Mesodermal cell (in vitro differentiated cells): ENCODE data around the gene SPOCK1.
"Not testable (repeated sequence)": the region's sequence is repeated elsewhere in the genome, so short reads cannot be mapped to it uniquely, and the experiment has no call there.

Source experiments
- H3K27ac ChIP-seq: 2 replicates; pipeline ENCODE4 v1.7.0; 2013; ENCODE audit warnings: mild to moderate bottlenecking, low read depth, low read length, moderate library complexity; ENCODE audit not compliant: severe bottlenecking
- H3K36me3 ChIP-seq: 2 replicates; pipeline ENCODE4 v1.7.1; 2013; ENCODE audit warnings: mild to moderate bottlenecking, low read length, moderate library complexity; ENCODE audit not compliant: control insufficient read depth, insufficient read depth
- H3K4me1 ChIP-seq: one replicate; pipeline ENCODE4 v1.7.1; 2013; ENCODE audit warnings: mild to moderate bottlenecking, low read length; ENCODE audit not compliant: insufficient read depth, control insufficient read depth, poor library complexity, severe bottlenecking
- H3K4me3 ChIP-seq: 2 replicates; pipeline ENCODE4 v1.7.0; 2013; ENCODE audit warnings: low read length, control low read depth, mild to moderate bottlenecking; ENCODE audit not compliant: insufficient read depth, poor library complexity, severe bottlenecking; ENCODE audit errors: extremely low read depth
- H3K9me3 ChIP-seq: 2 replicates; pipeline ENCODE4 v1.7.1; 2013; ENCODE audit warnings: mild to moderate bottlenecking, low read length, moderate library complexity; ENCODE audit not compliant: control insufficient read depth
- WGBS, 2 experiments: methylation state at CpG; one replicate each; pipeline ENCODE4 v1.1.5; 2013; ENCODE audit warnings: missing lambda C conversion rate in 2 of 2; ENCODE audit not compliant: insufficient coverage in 2 of 2; 5-methylcytosine and 5-hydroxymethylcytosine counted together

The SPOCK1 gene

GRCh38 chr5:137252512-137252911 is 246.6 kb downstream of the SPOCK1 start:
- H3K27ac ChIP-seq, result no peak overlapping the region
- 94 to 96% methylated on average over 2 of the region's 2 CpGs for WGBS, 2 experiments
- H3K4me3 ChIP-seq, result no peak overlapping the region
- no peaks in the 10 kb centered on the region for H3K4me1 ChIP-seq
- no peaks in the 10 kb centered on the region for H3K36me3 ChIP-seq
- H3K9me3 ChIP-seq, result no peaks in the 10 kb centered on the region

GRCh38 chr5:137250421-137250820 is 248.7 kb downstream of the SPOCK1 start:
- Histone ChIP-seq H3K4me3 (no peak overlapping the region), H3K27ac (no peak overlapping the region), H3K4me1 (no peaks in the 10 kb centered on the region), H3K9me3 (no peaks in the 10 kb centered on the region), H3K36me3 (no peaks in the 10 kb centered on the region)
- WGBS, 2 experiments, result 83 to 84% methylated on average over 4 to 5 of the region's 6 CpGs

GRCh38 chr5:137248527-137248926 is 250.6 kb downstream of the SPOCK1 start:
- no peaks in the 10 kb centered on the region for H3K9me3 ChIP-seq
- no peak overlapping the region for H3K27ac ChIP-seq
- no peaks in the 10 kb centered on the region for H3K4me1 ChIP-seq
- no peak overlapping the region for H3K4me3 ChIP-seq
- no peaks in the 10 kb centered on the region for H3K36me3 ChIP-seq
- WGBS, 2 experiments, result no CpG with 5 or more reads among the region's 3 CpGs

- WGBS, 2 experiments, result 90 to 100% methylated on average over 2 of the region's 2 CpGs
- Histone ChIP-seq H3K27ac (no peak overlapping the region), H3K9me3 (no peaks in the 10 kb centered on the region), H3K4me1 (no peaks in the 10 kb centered on the region), H3K4me3 (no peak overlapping the region), H3K36me3 (no peaks in the 10 kb centered on the region)
Observed at GRCh38 chr5:137245438-137245837, 253.7 kb downstream of the SPOCK1 start.

GRCh38 chr5:137240285-137240684 is 258.8 kb downstream of the SPOCK1 start:
- no peaks in the 10 kb centered on the region for H3K4me1 ChIP-seq
- no peaks in the 10 kb centered on the region for H3K9me3 ChIP-seq
- H3K4me3 ChIP-seq, result no peak overlapping the region
- H3K36me3 ChIP-seq, result no peaks in the 10 kb centered on the region
- no peak overlapping the region for H3K27ac ChIP-seq
- 75 to 100% methylated on average over 1 to 2 of the region's 2 CpGs for WGBS, 2 experiments

- H3K9me3 ChIP-seq, result no peaks in the 10 kb centered on the region
- no peak overlapping the region for H3K27ac ChIP-seq
- WGBS, 2 experiments, result 88 to 100% methylated on average over 3 to 4 of the region's 5 CpGs
- H3K4me1 ChIP-seq, result no peaks in the 10 kb centered on the region
- H3K4me3 ChIP-seq, result no peak overlapping the region
- H3K36me3 ChIP-seq, result no peaks in the 10 kb centered on the region
Observed at GRCh38 chr5:137236849-137237507, 262.1 kb downstream of the SPOCK1 start.

GRCh38 chr5:137236252-137236651 is 262.9 kb downstream of the SPOCK1 start:
- Histone ChIP-seq H3K4me1 (no peaks in the 10 kb centered on the region), H3K27ac (no peak overlapping the region), H3K9me3 (no peaks in the 10 kb centered on the region), H3K36me3 (no peaks in the 10 kb centered on the region), H3K4me3 (no peak overlapping the region)
- WGBS, 2 experiments, result 0% methylated on average over 1 of the region's 2 CpGs; no CpG with 5 or more reads in 1 of the 2 experiments

GRCh38 chr5:137234973-137235943 is 263.9 kb downstream of the SPOCK1 start:
- H3K4me1 ChIP-seq, result no peaks in the 10 kb centered on the region
- no peak overlapping the region for H3K4me3 ChIP-seq
- no peaks in the 10 kb centered on the region for H3K36me3 ChIP-seq
- WGBS, 2 experiments, result 90 to 95% methylated on average over 6 to 10 of the region's 10 CpGs
- H3K9me3 ChIP-seq, result no peaks in the 10 kb centered on the region
- H3K27ac ChIP-seq, result no peak overlapping the region

- Histone ChIP-seq H3K9me3 (no peaks in the 10 kb centered on the region), H3K27ac (no peak overlapping the region), H3K4me3 (no peak overlapping the region), H3K4me1 (no peaks in the 10 kb centered on the region), H3K36me3 (no peaks in the 10 kb centered on the region)
- no CpG with 5 or more reads among the region's 1 CpG for WGBS, 2 experiments
Observed at GRCh38 chr5:137233726-137234125, 265.4 kb downstream of the SPOCK1 start.

GRCh38 chr5:137233304-137233703 is 265.8 kb downstream of the SPOCK1 start:
- not testable (repeated sequence) for H3K9me3 ChIP-seq, H3K4me3 ChIP-seq, H3K36me3 ChIP-seq, H3K27ac ChIP-seq, H3K4me1 ChIP-seq
- WGBS, 2 experiments, result no CpG with 5 or more reads among the region's 1 CpG

- H3K9me3 ChIP-seq, result no peaks in the 10 kb centered on the region
- H3K36me3 ChIP-seq, result no peaks in the 10 kb centered on the region
- H3K4me1 ChIP-seq, result no peaks in the 10 kb centered on the region
- no peak overlapping the region for H3K4me3 ChIP-seq
- no peak overlapping the region for H3K27ac ChIP-seq
Observed at GRCh38 chr5:137231540-137231939, 267.6 kb downstream of the SPOCK1 start.
